COLO668 (cell line): ENCODE data around the gene SRP54.
A peak's percentile ranks its signal among the peaks of the same experiment; 100 is the strongest.
"Not testable (repeated sequence)": the region's sequence is repeated elsewhere in the genome, so short reads cannot be mapped to it uniquely, and the experiment has no call there.

Experiments
- DNase-seq: peaks from one replicate; lab custom pipeline; 2025; ENCODE audit not compliant: unreplicated experiment; lab: John Stamatoyannopoulos, UW

Gene SRP54

DNA sequence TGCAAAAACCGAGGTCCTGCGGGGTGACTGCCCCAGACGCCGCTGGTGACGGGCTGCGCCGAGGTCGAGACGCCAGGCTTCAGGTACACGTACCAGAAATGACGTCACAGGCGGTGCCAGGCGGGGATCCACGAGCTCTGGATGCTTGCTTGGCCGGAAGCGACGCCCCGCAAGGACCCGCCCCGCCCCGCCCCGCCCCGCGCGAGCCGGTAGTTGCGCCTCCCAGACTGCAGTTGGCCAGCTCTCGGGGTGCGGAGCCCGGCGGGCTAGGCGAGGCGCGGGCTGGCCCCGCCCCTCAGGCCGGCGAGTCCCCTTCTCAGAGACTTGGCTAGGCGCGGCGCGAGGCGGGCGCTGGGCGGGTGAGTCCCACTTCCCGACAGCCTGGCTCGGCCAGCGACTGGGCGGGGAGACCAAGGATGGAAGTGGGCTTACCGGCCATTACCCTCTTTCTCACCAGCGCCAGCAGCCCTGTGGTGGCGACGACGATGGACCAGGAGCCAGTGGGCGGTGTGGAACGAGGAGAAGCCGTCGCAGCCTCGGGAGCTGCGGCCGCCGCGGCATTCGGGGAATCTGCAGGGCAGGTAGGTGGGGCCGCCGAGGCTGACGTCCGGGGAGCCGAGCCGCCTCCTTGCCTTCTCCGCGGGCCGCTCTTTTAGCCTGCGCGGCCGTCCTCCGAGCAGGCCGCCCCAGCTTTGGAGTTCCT, 63.4 kb downstream of the SRP54 start, which contains the start of gene FAM177A1:
FAM177A1 (plus strand) TSS at position 225 of the 703 bp plus-strand sequence; CDS start at position 417, 192 bp downstream.
- peak; percentile 98 for DNase-seq

DNA sequence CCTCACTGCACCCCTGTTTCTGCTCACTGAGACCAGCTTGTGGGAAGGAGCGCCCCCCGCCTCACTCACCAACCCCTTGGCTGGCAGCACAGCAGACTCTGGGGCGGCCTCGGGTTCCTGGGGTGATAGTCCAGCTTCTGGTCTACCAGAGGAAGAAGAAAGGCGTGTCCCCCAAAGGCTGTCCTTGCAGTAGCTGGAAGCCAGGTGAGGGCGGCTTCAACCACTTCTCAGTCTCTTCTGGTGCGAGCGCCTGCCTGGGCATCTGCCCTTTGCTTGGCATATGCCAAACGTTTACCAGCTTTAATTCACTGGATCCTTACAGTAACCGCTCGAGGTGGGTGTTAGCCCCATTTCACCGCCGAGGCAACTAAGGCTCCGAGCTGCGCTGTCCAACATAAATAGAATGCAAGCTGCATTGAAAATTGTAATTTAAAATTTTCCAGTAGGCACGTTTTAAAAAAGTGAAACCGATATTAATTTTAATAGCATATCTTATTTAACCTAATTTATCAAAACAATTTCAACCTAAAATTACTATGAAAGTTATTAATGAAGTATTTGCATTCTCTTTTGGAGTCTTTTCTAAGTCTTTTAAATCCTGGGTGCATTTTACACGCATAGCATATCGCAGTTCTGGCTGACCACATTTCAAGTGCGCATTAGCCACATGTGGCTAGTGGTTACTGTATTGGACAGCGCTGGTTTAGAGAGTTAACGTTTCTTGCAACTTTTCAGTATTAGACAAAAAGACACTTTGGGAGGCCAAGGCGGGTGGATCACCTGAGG, 64.2 kb downstream of the SRP54 start:
- DNase-seq, result peak; percentile 50

DNA sequence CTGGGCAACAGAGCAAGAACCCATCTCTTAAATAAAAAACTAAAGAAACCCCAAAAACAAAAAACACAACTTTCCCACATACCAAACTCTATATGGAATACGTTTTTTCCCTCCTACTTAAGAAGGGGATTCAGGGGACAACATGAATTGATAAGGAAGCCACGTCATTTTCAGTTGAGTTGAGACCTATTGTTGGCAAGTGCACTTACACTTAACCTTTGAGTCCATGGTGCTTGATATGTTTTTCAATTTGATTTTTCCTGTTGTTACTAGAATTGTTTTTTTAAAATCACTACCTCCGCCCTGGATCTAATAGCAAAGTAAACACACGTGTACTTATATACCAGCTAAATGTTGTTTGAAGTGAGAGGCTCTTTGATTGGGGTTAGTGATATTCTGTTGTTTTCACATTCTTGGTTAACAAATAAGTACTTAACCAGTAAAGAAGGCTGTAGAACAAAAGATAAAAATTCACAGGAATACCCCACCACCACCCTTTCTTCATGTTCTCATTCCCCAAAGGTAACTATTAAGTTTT, 65.3 kb downstream of the SRP54 start:
- DNase-seq, result no peak

GRCh38 chr14:35050652-35051051, 67.9 kb downstream of the SRP54 start:
- DNase-seq, result no peak

GRCh38 chr14:35051796-35052195, 69.0 kb downstream of the SRP54 start:
- DNase-seq, result no peak

GRCh38 chr14:35052637-35053036, 69.8 kb downstream of the SRP54 start:
- DNase-seq, result no peak

DNA sequence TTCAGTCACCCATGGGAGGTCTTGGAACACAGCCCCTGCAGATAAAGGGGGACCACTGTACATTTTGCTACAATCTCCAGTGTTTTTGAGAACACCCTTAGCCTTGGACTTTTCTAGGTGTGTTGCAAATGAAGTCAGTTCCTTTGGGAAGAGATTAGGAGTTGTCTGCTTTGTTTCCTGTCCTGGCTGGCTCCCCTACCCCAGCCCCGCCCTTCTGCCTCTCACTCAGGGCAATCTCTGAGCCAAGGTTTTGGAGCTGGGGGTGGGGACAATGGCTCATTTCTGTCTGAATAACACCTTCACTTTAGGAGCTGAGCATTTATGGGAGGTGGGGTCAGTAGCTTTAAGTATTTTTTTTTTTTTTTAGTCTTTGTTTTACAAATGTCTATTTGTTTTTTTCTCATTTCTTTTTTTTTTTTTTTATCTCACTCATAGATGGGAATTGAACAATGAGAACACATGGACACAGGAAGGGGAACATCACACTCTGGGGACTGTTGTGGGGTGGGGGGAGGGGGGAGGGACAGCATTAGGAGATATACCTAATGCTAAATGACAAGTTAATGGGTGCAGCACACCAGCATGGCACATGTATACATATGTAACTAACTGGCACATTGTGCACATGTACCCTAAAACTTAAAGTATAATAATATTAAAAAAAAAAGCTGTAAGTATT, 78.5 kb downstream of the SRP54 start:
- DNase-seq, result not testable (repeated sequence)

DNA sequence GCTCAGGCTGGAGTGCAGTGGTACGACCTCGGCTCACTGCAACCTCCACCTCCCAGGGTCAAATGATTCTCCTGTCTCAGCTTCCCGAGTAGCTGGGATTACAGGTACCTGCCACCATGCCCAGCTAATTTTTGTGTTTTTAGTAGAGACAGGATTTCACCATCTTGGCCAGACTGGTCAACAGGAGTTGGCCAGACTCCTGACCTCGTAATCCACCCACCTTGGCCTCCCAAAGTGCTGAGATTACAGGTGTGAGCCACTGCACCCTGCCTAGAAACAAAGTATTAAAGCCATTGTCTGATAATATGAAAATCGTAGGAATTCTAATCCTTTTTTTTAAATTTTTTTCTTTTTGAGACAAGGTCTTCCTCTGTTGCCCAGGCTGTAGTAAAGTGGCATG, 82.9 kb downstream of the SRP54 start:
- not testable (repeated sequence) for DNase-seq

DNA sequence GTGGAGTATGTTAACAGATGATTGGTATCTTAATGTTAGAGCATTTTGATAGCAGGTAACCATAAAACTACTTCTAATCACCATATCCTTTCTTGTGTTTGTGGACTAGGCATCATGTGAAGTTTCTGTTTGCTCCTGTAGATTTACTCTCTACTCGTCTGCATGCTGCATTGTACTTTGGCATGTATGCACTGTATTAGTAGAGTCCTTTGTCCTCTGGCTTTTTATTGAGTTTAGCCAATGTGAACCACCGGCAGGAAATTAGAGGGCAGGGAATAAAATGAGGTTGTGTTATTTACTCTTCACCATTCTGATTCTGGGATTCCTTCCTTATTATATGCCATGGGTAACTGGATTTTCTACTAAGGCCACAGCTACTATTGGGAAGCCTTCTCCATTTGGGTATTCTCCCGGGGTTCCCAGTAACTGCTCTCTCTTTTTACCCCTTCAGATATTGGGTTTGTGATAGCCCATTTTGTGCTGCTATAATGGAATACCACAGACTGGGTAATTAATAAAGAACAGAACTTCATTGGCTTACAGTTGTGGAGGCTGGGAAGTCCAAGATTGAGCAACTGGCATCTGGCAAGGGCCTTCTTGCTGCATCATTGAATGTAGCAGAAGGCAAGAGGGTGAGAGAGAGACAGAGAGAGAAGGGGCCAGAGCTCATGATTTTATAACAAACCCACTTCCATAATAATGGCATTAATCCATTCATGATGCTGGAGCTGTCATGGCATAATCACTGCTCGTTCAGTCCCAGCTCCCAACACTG, 85.6 kb downstream of the SRP54 start:
- no peak for DNase-seq

- DNase-seq, result no peak
Observed at GRCh38 chr14:35072226-35072625, 89.4 kb downstream of the SRP54 start.

DNA sequence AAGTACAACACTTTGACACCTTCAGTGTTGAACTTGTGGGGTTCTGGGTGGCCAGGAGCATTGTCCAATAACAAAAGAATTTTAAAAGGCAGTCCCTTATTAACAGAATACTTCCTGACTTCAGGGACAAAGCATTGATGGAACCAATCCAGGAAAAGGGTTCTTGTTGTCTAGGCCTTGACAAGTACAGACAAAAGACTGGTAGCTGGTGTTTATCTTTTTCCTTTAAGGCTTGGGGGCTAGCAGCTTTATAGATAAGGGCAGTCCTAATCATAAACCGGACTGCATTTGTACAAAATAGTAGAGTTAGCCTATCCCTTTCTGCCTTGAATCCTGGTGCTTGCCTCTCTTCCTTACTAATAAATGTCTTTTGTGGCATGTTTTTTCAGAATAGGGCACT, 90.7 kb downstream of the SRP54 start:
- no peak for DNase-seq

DNA sequence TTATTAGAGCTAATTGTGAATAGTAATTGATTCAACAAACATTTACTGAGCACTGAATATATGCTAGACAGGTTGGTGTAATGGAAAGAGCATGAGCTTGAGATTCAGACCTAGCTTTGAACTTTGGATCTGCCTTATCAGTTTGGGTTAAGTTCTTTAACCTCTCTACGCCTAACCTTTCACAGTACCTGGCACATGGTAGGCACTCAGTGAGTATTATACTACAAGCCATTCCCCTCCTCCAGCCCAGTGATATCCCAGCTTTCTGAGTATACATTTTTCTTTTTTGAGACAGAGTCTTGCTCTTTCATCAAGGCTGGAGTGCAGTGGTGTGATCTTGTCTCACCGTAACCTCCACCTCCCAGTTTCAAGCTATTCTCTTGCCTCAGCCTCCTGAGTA, 95.3 kb downstream of the SRP54 start:
- DNase-seq, result no peak
